SU-DHL-6 (cell line): ENCODE measurements around the gene CXCR6.

Experiments used
- EZH2phosphoT487 ChIP-seq: fragments of 200-600 bp; sonication (generic), shearing (Covaris generic); conservative IDR thresholded peaks from 2 replicates; pipeline ENCODE4 v1.6.1; 2018; ENCODE audit warnings: mild to moderate bottlenecking, antibody characterized with exemption, low read length, moderate library complexity, mixed read lengths
- TF ChIP-seq, protein P1 (sequence below): fragments of 200-600 bp; sonication (generic); IDR thresholded peaks from one replicate; pipeline ENCODE4 v1.5.1; 2017; ENCODE audit warnings: antibody characterized with exemption, mild to moderate bottlenecking, low read length, moderate library complexity; ENCODE audit not compliant: insufficient read depth, poor library complexity, severe bottlenecking

DNA sequence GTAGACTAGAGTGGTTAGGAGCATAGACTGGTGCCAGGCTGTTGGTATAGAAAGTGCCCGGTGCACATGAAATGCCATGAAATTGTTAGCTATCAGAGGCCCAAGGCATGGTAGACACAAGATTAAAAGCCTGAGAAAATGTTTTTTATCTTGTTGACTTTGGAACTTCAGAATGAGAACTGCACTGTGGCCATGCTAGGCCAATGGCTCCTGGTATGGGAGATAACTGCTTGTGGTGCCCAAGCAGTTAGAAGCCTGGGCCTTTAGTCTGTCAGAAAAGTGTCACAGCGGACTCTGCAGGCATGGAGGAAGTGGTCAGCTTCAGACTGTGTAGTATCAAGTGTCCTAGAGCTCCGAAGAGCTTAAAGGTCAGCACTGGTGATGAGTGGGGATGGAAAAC, 40.5 kb downstream of the CXCR6 start:
- TF ChIP-seq, protein P1, sequence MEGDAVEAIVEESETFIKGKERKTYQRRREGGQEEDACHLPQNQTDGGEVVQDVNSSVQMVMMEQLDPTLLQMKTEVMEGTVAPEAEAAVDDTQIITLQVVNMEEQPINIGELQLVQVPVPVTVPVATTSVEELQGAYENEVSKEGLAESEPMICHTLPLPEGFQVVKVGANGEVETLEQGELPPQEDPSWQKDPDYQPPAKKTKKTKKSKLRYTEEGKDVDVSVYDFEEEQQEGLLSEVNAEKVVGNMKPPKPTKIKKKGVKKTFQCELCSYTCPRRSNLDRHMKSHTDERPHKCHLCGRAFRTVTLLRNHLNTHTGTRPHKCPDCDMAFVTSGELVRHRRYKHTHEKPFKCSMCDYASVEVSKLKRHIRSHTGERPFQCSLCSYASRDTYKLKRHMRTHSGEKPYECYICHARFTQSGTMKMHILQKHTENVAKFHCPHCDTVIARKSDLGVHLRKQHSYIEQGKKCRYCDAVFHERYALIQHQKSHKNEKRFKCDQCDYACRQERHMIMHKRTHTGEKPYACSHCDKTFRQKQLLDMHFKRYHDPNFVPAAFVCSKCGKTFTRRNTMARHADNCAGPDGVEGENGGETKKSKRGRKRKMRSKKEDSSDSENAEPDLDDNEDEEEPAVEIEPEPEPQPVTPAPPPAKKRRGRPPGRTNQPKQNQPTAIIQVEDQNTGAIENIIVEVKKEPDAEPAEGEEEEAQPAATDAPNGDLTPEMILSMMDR: no peak
- TF ChIP-seq EZH2phosphoT487: no peak
